Fibroblast of lung (primary cell): Measurements from ENCODE around the gene WIPF1. TPM values are rescaled to one million over a fixed set of nuclear protein-coding genes. Genes with fewer than 3 reads are reported as not detected.

Experiments used
- DNase-seq, 2 donors: peaks; one replicate each; pipeline versions ENCODE4 v3.0.0 to v3.0.0-alpha.2; 2010; ENCODE audit warnings: low read depth in 2 of 2
- H2AFZ ChIP-seq: 2 replicates; pipeline ENCODE4 v1.5.1; 2012; ENCODE audit warnings: low read length, control low read depth, inconsistent platforms
- H3K27ac ChIP-seq: 2 replicates; pipeline ENCODE4 v1.5.1; 2011; ENCODE audit warnings: low read length, control low read depth; ENCODE audit not compliant: insufficient read depth
- H3K27me3 ChIP-seq: 2 replicates; pipeline ENCODE4 v1.5.1; 2011; ENCODE audit warnings: mild to moderate bottlenecking, low read length; ENCODE audit not compliant: control insufficient read depth, insufficient read depth
- H3K36me3 ChIP-seq: 2 replicates; pipeline ENCODE4 v1.5.1; 2011; ENCODE audit warnings: low read length; ENCODE audit not compliant: control insufficient read depth, insufficient read depth
- H3K4me1 ChIP-seq: 2 replicates; pipeline ENCODE4 v1.5.1; 2011; ENCODE audit warnings: low read length; ENCODE audit not compliant: control insufficient read depth, insufficient read depth; ENCODE audit errors: extremely low read depth
- H3K4me2 ChIP-seq: 2 replicates; pipeline ENCODE4 v1.5.1; 2011; ENCODE audit warnings: low read length, control low read depth; ENCODE audit not compliant: insufficient read depth; ENCODE audit errors: extremely low read depth
- H3K4me3 ChIP-seq, 4 experiments: fragments of 200-600 bp in 1 of 4; sonication (generic) in 1 of 4; replicated peaks in 1 of 4; 2 replicates each; pipeline ENCODE4 v1.5.1; 2011 to 2016; ENCODE audit warnings: low read length in 4 of 4, low read depth in 3 of 4, mild to moderate bottlenecking in 3 of 4, control low read depth in 2 of 4, inconsistent platforms in 1 of 4, mixed read lengths in 1 of 4; ENCODE audit not compliant: insufficient read depth in 1 of 4; ENCODE audit errors: control extremely low read depth in 1 of 4
- H3K79me2 ChIP-seq: 2 replicates; pipeline ENCODE4 v1.5.1; 2012; ENCODE audit warnings: mild to moderate bottlenecking, low read length, inconsistent platforms; ENCODE audit not compliant: control insufficient read depth, insufficient read depth
- H3K9ac ChIP-seq: 2 replicates; pipeline ENCODE4 v1.5.1; 2011; ENCODE audit warnings: mild to moderate bottlenecking, low read length, control low read depth; ENCODE audit not compliant: insufficient read depth
- H3K9me3 ChIP-seq: 2 replicates; pipeline ENCODE4 v1.5.1; 2012; ENCODE audit warnings: low read depth, low read length; ENCODE audit not compliant: control insufficient read depth, insufficient read depth
- H4K20me1 ChIP-seq: 2 replicates; pipeline ENCODE4 v1.5.1; 2011; ENCODE audit warnings: low read length; ENCODE audit not compliant: control insufficient read depth, insufficient read depth; ENCODE audit errors: extremely low read depth
- EZH2 ChIP-seq: IDR thresholded peaks from 2 replicates; pipeline ENCODE4 v1.5.1; 2012; ENCODE audit warnings: low read length, control low read depth, mild to moderate bottlenecking; ENCODE audit errors: missing control alignments
- polyA plus RNA-seq, 2 donors: library from polyadenylated mRNA; depleted of rRNA in 1 of 2; stranded (reverse) in 1 of 2; unstranded in 1 of 2; fragments of >200 nt; gene quantifications; 2 replicates each; pipeline ENCODE4 v1.2.1, GENCODE V29; 2011 to 2012; ENCODE audit warnings: missing spikeins in 1 of 2
- total RNA-seq: library from RNA; depleted of rRNA; stranded (reverse); fragments of >200 nt; gene quantifications from 2 replicates; pipeline ENCODE4 v1.2.1, GENCODE V29; 2014
- TF ChIP-seq, protein P1 (sequence below), 2 donors: IDR thresholded peaks in 1 of 2; conservative IDR thresholded peaks in 1 of 2; 1 replicate in 1 of 2; 2 replicates in 1 of 2; pipeline ENCODE4 v1.5.1; 2011 to 2012; ENCODE audit warnings: low read length in 2 of 2, control low read depth in 1 of 2, inconsistent platforms in 1 of 2, low read depth in 1 of 2, mild to moderate bottlenecking in 1 of 2

WIPF1 gene
- total and polyA plus RNA-seq, 2 donors (not counting 1 experiment from before 2014, with no cell fraction given), result 10.7 to 23.6 TPM

GRCh38 chr2:174540893-174541292 lies 56.7 kb downstream of the WIPF1 start:
- H3K9ac ChIP-seq, result no peak overlapping the region
- H3K27ac ChIP-seq, result no peak overlapping the region
- peaks cover 8% of the 10 kb centered on the region for H3K27me3 ChIP-seq
- H3K9me3 ChIP-seq, result no peaks in the 10 kb centered on the region
- no peaks in the 10 kb centered on the region for H4K20me1 ChIP-seq
- DNase-seq, result no peak
- no peaks in the 10 kb centered on the region for H3K79me2 ChIP-seq
- no peak overlapping the region for H3K4me3 ChIP-seq
- no peaks in the 10 kb centered on the region for H3K4me1 ChIP-seq
- H3K4me2 ChIP-seq, result no peak overlapping the region
- no peaks in the 10 kb centered on the region for H3K36me3 ChIP-seq
- H2AFZ ChIP-seq, result no peak overlapping the region
- TF ChIP-seq EZH2, result no peak
- TF ChIP-seq, protein P1, sequence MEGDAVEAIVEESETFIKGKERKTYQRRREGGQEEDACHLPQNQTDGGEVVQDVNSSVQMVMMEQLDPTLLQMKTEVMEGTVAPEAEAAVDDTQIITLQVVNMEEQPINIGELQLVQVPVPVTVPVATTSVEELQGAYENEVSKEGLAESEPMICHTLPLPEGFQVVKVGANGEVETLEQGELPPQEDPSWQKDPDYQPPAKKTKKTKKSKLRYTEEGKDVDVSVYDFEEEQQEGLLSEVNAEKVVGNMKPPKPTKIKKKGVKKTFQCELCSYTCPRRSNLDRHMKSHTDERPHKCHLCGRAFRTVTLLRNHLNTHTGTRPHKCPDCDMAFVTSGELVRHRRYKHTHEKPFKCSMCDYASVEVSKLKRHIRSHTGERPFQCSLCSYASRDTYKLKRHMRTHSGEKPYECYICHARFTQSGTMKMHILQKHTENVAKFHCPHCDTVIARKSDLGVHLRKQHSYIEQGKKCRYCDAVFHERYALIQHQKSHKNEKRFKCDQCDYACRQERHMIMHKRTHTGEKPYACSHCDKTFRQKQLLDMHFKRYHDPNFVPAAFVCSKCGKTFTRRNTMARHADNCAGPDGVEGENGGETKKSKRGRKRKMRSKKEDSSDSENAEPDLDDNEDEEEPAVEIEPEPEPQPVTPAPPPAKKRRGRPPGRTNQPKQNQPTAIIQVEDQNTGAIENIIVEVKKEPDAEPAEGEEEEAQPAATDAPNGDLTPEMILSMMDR (conservative IDR thresholded peaks at IDR 0.05 in 1 of 2, IDR thresholded peaks at IDR 0.05 in 1 of 2; ENCODE audit: low read depth in 1 of 2, low read length in 2 of 2), result no peak

- Histone ChIP-seq H3K9ac (no peak overlapping the region), H4K20me1 (no peaks in the 10 kb centered on the region), H3K9me3 (no peaks in the 10 kb centered on the region), H3K36me3 (no peaks in the 10 kb centered on the region), H3K4me2 (no peak overlapping the region), H3K27ac (no peak overlapping the region), H2AFZ (no peak overlapping the region), H3K4me1 (no peaks in the 10 kb centered on the region), H3K79me2 (no peaks in the 10 kb centered on the region), H3K27me3 (no peaks in the 10 kb centered on the region), H3K4me3 (no peak overlapping the region)
- no peak for DNase-seq
- no peak for TF ChIP-seq EZH2
- TF ChIP-seq, protein P1 (conservative IDR thresholded peaks at IDR 0.05 in 1 of 2, IDR thresholded peaks at IDR 0.05 in 1 of 2; ENCODE audit: low read depth in 1 of 2, low read length in 2 of 2), result no peak
Observed at GRCh38 chr2:174535757-174536703, 61.6 kb downstream of the WIPF1 start.

DNA sequence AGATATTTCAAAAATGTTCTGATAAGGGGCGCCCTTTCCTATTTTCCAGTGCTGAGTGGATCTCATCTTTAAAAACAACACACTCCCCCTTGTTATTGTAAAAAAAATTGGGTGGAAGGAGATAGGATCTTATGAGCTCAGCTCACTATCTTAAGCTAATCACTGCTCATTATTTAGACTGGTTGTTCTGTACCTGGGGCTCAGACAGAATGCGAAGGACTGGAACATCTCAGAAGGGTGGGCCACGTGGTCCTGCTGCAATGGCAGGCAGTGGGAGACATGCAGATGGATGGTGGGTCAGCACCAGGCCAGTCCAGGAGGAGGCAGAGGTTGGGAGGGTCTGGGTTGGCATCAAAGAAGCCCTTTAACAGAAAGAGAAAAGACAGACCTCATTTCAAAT lies 62.5 kb downstream of the WIPF1 start:
- no peaks in the 10 kb centered on the region for H3K36me3 ChIP-seq
- no peaks in the 10 kb centered on the region for H3K27me3 ChIP-seq
- H3K27ac ChIP-seq, result no peak overlapping the region
- H3K9ac ChIP-seq, result no peak overlapping the region
- no peaks in the 10 kb centered on the region for H4K20me1 ChIP-seq
- H3K4me2 ChIP-seq, result no peak overlapping the region
- DNase-seq, result no peak
- no peaks in the 10 kb centered on the region for H3K9me3 ChIP-seq
- TF ChIP-seq, protein P1 (conservative IDR thresholded peaks at IDR 0.05 in 1 of 2, IDR thresholded peaks at IDR 0.05 in 1 of 2; ENCODE audit: low read depth in 1 of 2, low read length in 2 of 2), result no peak
- TF ChIP-seq EZH2, result no peak
- no peak overlapping the region for H2AFZ ChIP-seq
- no peaks in the 10 kb centered on the region for H3K4me1 ChIP-seq
- no peaks in the 10 kb centered on the region for H3K79me2 ChIP-seq
- no peak overlapping the region for H3K4me3 ChIP-seq
